GM19025 (cell line): ENCODE results near the gene SLX9.

Experiments
- ATAC-seq: cut with Tn5 transposase; IDR thresholded peaks from one replicate; pipeline ENCODE4 v1.9.1; 2021; ENCODE audit warnings: mild to moderate bottlenecking, low read depth, moderate library complexity; ENCODE audit not compliant: unreplicated experiment

Gene SLX9

GRCh38 chr21:44943686-44944550, 4.1 kb downstream of the SLX9 start:
- ATAC-seq: no peak

GRCh38 chr21:44944596-44944995, 4.8 kb downstream of the SLX9 start:
- no peak for ATAC-seq

GRCh38 chr21:44946254-44947041, 6.6 kb downstream of the SLX9 start:
- ATAC-seq: no peak

- ATAC-seq: no peak
Measured at GRCh38 chr21:44947111-44947929, 7.5 kb downstream of the SLX9 start.

GRCh38 chr21:44947930-44948331, 8.1 kb downstream of the SLX9 start:
- ATAC-seq: no peak

- ATAC-seq: no peak
Measured at GRCh38 chr21:44948426-44949120, 8.7 kb downstream of the SLX9 start.

- ATAC-seq: no peak
Measured at GRCh38 chr21:44949161-44949778, 9.4 kb downstream of the SLX9 start.

GRCh38 chr21:44949779-44950198, 10.0 kb downstream of the SLX9 start:
- no peak for ATAC-seq

GRCh38 chr21:44950351-44950750, 10.5 kb downstream of the SLX9 start:
- no peak for ATAC-seq

GRCh38 chr21:44951186-44951915, 11.5 kb downstream of the SLX9 start:
- ATAC-seq: no peak

GRCh38 chr21:44952116-44952928, 12.5 kb downstream of the SLX9 start:
- no peak for ATAC-seq

GRCh38 chr21:44952929-44953627, 13.2 kb downstream of the SLX9 start:
- no peak for ATAC-seq

- ATAC-seq: no peak
Measured at GRCh38 chr21:44953628-44954021, 13.8 kb downstream of the SLX9 start.

GRCh38 chr21:44954281-44954771, 14.5 kb downstream of the SLX9 start:
- ATAC-seq: no peak

GRCh38 chr21:44955141-44955797, 15.4 kb downstream of the SLX9 start:
- ATAC-seq: no peak

- no peak for ATAC-seq
Measured at GRCh38 chr21:44955798-44956175, 16.0 kb downstream of the SLX9 start.
